Measurements from ENCODE around the gene CAPN12. TPM values are rescaled to one million over a fixed set of nuclear protein-coding genes. Genes with fewer than 3 reads are reported as not detected.

Gene CAPN12
- total and polyA plus RNA-seq, 2 of the 8 experiments (the other 6 are each of a cell fraction or from before 2014, with no cell fraction given) = 8.8 to 20.0 TPM

DNA sequence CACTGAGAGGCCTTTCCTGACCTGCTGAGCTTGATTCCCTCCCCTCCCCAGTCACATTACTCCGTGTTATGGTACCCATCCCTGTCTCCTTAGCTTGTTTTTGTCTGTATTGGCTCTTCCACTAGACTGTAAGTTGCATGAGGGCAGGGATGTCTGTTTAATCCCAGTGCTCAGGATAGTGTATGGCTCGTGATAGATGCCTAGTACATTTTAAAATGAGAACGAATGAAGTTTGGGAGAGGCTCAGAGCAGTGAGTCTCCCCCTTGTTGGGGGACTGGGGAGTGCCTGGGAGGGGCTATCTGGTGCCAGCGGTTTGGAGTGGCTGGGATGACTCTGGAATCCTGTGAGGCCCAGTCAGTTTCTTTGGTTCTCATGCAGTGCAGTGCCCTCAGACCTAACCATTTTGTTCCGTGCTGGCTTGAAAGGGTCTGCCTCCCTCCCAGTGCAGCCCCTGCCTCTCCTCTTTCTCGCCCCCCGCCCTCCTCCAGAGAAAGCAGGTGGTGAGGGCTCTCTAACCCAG lies 61.3 kb downstream of the CAPN12 start (continued):
- TF ChIP-seq TAF1 (IDR thresholded peaks at IDR 0.05; ENCODE audit: low read depth, low read length) (0 out of 2 replicates have a peak, but pooled peaks have one; percentile 25), RBBP5 (IDR thresholded peaks at IDR 0.05; ENCODE audit: borderline replicate concordance, low read depth, low read length) (no peak), NRF1 (IDR thresholded peaks at IDR 0.05; ENCODE audit: low read depth, low read length) (no peak), BACH1 (IDR thresholded peaks at IDR 0.05; ENCODE audit: low read length) (no peak), CHD2 (IDR thresholded peaks at IDR 0.05; ENCODE audit: low read length) (no peak)
- TF ChIP-seq, protein P1, sequence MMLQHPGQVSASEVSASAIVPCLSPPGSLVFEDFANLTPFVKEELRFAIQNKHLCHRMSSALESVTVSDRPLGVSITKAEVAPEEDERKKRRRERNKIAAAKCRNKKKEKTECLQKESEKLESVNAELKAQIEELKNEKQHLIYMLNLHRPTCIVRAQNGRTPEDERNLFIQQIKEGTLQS (IDR thresholded peaks at IDR 0.05; ENCODE audit: insufficient read depth, low read depth, low read length) = no peak
